ENCODE data around the gene ANAPC10. TPM values are rescaled to one million over a fixed set of nuclear protein-coding genes. Genes with fewer than 3 reads are reported as not detected.

Gene ANAPC10
- total RNA-seq, 1 experiment from 2014 or later: 27.2 TPM

DNA sequence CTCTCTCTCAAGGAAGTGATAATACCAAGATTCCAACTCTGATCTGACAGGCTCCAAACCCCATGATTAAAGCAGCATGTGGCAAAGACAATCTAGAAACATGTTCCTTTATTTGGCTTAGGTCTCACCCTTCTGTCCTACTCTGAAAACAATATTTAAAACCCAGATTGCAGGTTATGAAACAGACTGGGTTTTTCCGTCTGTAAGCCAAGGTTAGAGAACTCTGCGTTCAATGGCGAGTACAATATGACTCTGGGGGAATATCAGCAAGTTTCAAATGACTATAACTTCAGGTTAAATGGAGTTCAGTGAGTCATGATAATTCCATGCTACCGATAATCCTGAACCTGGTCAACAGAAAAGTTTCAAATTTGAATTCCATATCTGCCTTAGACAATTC, 50.8 kb downstream of the ANAPC10 start:
- Histone ChIP-seq H3K9me2 (ENCODE audit: insufficient read depth) (no peaks in the 10 kb centered on the region), H3K36me3 (ENCODE audit: control insufficient read depth in 1 of 2, insufficient read depth in 2 of 2, low read length in 2 of 2) (no peaks in the 10 kb centered on the region), H3K4me1 (ENCODE audit: control insufficient read depth in 1 of 2, insufficient read depth in 2 of 2, low read length in 2 of 2) (no peaks in the 10 kb centered on the region), H3K9me3 (ENCODE audit: control insufficient read depth in 1 of 2, insufficient read depth in 1 of 2, low read depth in 1 of 2, low read length in 2 of 2) (no peaks in the 10 kb centered on the region), H3K27me3 (ENCODE audit: insufficient read depth, low read length) (no peaks in the 10 kb centered on the region), H2AFZ (ENCODE audit: low read depth, low read length, poor library complexity, severe bottlenecking) (no peak overlapping the region), H4K20me1 (ENCODE audit: insufficient read depth) (no peaks in the 10 kb centered on the region), H3K79me2 (ENCODE audit: insufficient read depth, low read length) (peaks cover 4% of the 10 kb centered on the region), H3K27ac (ENCODE audit: low read depth, low read length) (no peak overlapping the region), H3K4me3 (replicated peaks in 1 of 2; ENCODE audit: low read depth in 1 of 2, low read length in 2 of 2) (no peak overlapping the region), H3K9ac (ENCODE audit: low read length) (no peak overlapping the region), H3K4me2 (ENCODE audit: low read length) (no peak overlapping the region)
- TF ChIP-seq ATF3 (IDR thresholded peaks at IDR 0.05) (no peak), MAX (IDR thresholded peaks at IDR 0.05) (no peak), SRF (IDR thresholded peaks at IDR 0.05; ENCODE audit: low read depth) (no peak)
- TF ChIP-seq, protein P1, sequence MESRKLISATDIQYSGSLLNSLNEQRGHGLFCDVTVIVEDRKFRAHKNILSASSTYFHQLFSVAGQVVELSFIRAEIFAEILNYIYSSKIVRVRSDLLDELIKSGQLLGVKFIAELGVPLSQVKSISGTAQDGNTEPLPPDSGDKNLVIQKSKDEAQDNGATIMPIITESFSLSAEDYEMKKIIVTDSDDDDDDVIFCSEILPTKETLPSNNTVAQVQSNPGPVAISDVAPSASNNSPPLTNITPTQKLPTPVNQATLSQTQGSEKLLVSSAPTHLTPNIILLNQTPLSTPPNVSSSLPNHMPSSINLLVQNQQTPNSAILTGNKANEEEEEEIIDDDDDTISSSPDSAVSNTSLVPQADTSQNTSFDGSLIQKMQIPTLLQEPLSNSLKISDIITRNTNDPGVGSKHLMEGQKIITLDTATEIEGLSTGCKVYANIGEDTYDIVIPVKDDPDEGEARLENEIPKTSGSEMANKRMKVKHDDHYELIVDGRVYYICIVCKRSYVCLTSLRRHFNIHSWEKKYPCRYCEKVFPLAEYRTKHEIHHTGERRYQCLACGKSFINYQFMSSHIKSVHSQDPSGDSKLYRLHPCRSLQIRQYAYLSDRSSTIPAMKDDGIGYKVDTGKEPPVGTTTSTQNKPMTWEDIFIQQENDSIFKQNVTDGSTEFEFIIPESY (IDR thresholded peaks at IDR 0.05; ENCODE audit: extremely low read depth, insufficient replicate concordance, low read length): no peak
- ChIA-PET POLR2A (no interaction called here), CTCF (interaction anchor here (0.7 kb wide), 1 partner anchor 14 kb away, joined by 3 read pairs; no protein-coding TSS in a partner anchor), RAD21 (ENCODE audit: low non-redundant PET in 1 of 2, low total read pairs in 2 of 2, uncharacterized antibody in 2 of 2, unreplicated experiment in 2 of 2) (no interaction called here)
- intact Hi-C loops (cut with micrococcal nuclease): no loop called here
- no peak for DNase-seq (ENCODE audit: low read depth, low spot score)
- ATAC-seq: no peak
- BruUV-seq (replicated peaks): no TSS peak

DNA sequence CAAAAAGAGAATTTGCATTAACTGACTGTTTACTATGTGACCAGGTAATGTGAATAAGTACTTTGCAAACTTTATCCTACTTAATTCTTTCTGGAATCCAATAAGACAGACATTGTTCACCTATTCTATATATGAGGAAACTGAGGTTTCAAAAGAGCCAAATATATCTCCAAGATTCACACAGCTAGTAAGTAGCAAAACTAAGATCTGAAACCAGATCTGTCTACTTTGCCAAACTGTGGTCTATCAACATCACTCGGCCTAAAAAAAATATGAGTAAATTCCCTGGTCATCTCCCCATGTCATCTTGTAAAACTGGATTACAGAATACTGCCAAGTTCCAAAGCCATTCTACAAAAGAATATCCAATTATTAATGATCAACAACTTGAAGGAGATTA, 52.8 kb downstream of the ANAPC10 start:
- Histone ChIP-seq H3K36me3 (ENCODE audit: control insufficient read depth in 1 of 2, insufficient read depth in 2 of 2, low read length in 2 of 2) (no peaks in the 10 kb centered on the region), H2AFZ (ENCODE audit: low read depth, low read length, poor library complexity, severe bottlenecking) (no peak overlapping the region), H3K9ac (ENCODE audit: low read length) (no peak overlapping the region), H3K4me3 (replicated peaks in 1 of 2; ENCODE audit: low read depth in 1 of 2, low read length in 2 of 2) (no peak overlapping the region), H3K4me1 (ENCODE audit: control insufficient read depth in 1 of 2, insufficient read depth in 2 of 2, low read length in 2 of 2) (no peaks in the 10 kb centered on the region), H3K27me3 (ENCODE audit: insufficient read depth, low read length) (no peaks in the 10 kb centered on the region), H4K20me1 (ENCODE audit: insufficient read depth) (no peaks in the 10 kb centered on the region), H3K4me2 (ENCODE audit: low read length) (no peak overlapping the region), H3K27ac (ENCODE audit: low read depth, low read length) (no peak overlapping the region), H3K9me2 (ENCODE audit: insufficient read depth) (no peaks in the 10 kb centered on the region), H3K79me2 (ENCODE audit: insufficient read depth, low read length) (peaks cover 7% of the 10 kb centered on the region), H3K9me3 (ENCODE audit: control insufficient read depth in 1 of 2, insufficient read depth in 1 of 2, low read depth in 1 of 2, low read length in 2 of 2) (no peaks in the 10 kb centered on the region)
- intact Hi-C loops (cut with micrococcal nuclease): no loop called here
- CTCF ChIA-PET: no interaction called here
- RAD21 ChIA-PET (ENCODE audit: low non-redundant PET in 1 of 2, low total read pairs in 2 of 2, uncharacterized antibody in 2 of 2, unreplicated experiment in 2 of 2): no interaction called here
- POLR2A ChIA-PET: no interaction called here
- no peak for TF ChIP-seq MAX (IDR thresholded peaks at IDR 0.05)
- TF ChIP-seq ELF1 (IDR thresholded peaks at IDR 0.05; ENCODE audit: borderline replicate concordance, low read depth): no peak
- TF ChIP-seq ZFX (IDR thresholded peaks at IDR 0.05): no peak
- no peak for DNase-seq (ENCODE audit: low read depth, low spot score)
- BruUV-seq (replicated peaks): no TSS peak
- no peak for ATAC-seq

All from HCT116 (cell line).